ENCODE measurements around the gene EP400. TPM values are rescaled to one million over a fixed set of nuclear protein-coding genes. Genes with fewer than 3 reads are reported as not detected.

EP400 gene
- total and polyA plus RNA-seq, 7 experiments from 2014 or later = 2.8 to 86.8 (median 79.5) TPM

GRCh38 chr12:132103542-132104308 is 154.0 kb downstream of the EP400 start:
- intact Hi-C loops (cut with micrococcal nuclease) = no loop called here
- Histone ChIP-seq H3K4me3 (ENCODE audit: low read length) (no peak overlapping the region), H3K4me1 (ENCODE audit: control insufficient read depth in 2 of 2, insufficient read depth in 2 of 2, low read length in 2 of 2) (no peaks in the 10 kb centered on the region), H3K27me3 (ENCODE audit: control insufficient read depth in 2 of 2, insufficient read depth in 2 of 2, low read length in 2 of 2) (no peaks in the 10 kb centered on the region), H3K36me3 (ENCODE audit: control insufficient read depth in 2 of 3, insufficient read depth in 3 of 3, low read length in 3 of 3) (peaks cover 0 to 32% (median 0%) of the 10 kb centered on the region in 3 experiments), H3K27ac (ENCODE audit: low read depth, low read length) (no peak overlapping the region), H3K9me3 (ENCODE audit: control insufficient read depth in 2 of 3, low read length in 3 of 3) (no peaks in the 10 kb centered on the region)
- Mint-ChIP-seq H3K4me3 (no peak overlapping the region), H3K4me1 (peaks cover 0 to 6% (median 0%) of the 10 kb centered on the region in 7 donors), H3K36me3 (peaks cover 3 to 18% (median 11%) of the 10 kb centered on the region in 5 donors), H3K9me3 (peaks cover 0 to 3% (median 0%) of the 10 kb centered on the region in 11 donors), H3K27ac (peak overlapping the region in 1 of 9 donors; percentile 46), H3K27me3 (no peaks in the 10 kb centered on the region)
- no peak for ATAC-seq
- POLR2A ChIA-PET = interaction anchor here (0.7 kb wide), 1 partner anchor 16 kb away, joined by 3 read pairs; no protein-coding TSS in a partner anchor
- no peak for DNase-seq
- CTCF ChIA-PET = no interaction called here

GRCh38 chr12:132105467-132105866 is 155.7 kb downstream of the EP400 start:
- DNase-seq = no peak
- H3K4me1 ChIP-seq (ENCODE audit: control insufficient read depth in 2 of 2, insufficient read depth in 2 of 2, low read length in 2 of 2) = no peaks in the 10 kb centered on the region
- H3K27me3 ChIP-seq (ENCODE audit: control insufficient read depth in 2 of 2, insufficient read depth in 2 of 2, low read length in 2 of 2) = no peaks in the 10 kb centered on the region
- ChIA-PET POLR2A (interaction anchor here (0.6 kb wide), 1 partner anchor 29 kb away, joined by 3 read pairs; no protein-coding TSS in a partner anchor), CTCF (no interaction called here)
- no peaks in the 10 kb centered on the region for H3K9me3 ChIP-seq (ENCODE audit: control insufficient read depth in 2 of 3, low read length in 3 of 3)
- H3K4me3 ChIP-seq (ENCODE audit: low read length) = no peak overlapping the region
- no peak overlapping the region for H3K4me3 Mint-ChIP-seq
- intact Hi-C loops (cut with micrococcal nuclease) = no loop called here
- no peak for ATAC-seq
- no peak overlapping the region for H3K27ac Mint-ChIP-seq
- peaks cover 0 to 32% (median 4%) of the 10 kb centered on the region in 3 experiments for H3K36me3 ChIP-seq (ENCODE audit: control insufficient read depth in 2 of 3, insufficient read depth in 3 of 3, low read length in 3 of 3)
- no peaks in the 10 kb centered on the region for H3K9me3 Mint-ChIP-seq
- no peak overlapping the region for H3K27ac ChIP-seq (ENCODE audit: low read depth, low read length)
- H3K27me3 Mint-ChIP-seq = no peaks in the 10 kb centered on the region
- H3K4me1 Mint-ChIP-seq = peaks cover 0 to 8% (median 0%) of the 10 kb centered on the region in 7 donors
- peaks cover 4 to 22% (median 5%) of the 10 kb centered on the region in 5 donors for H3K36me3 Mint-ChIP-seq

DNA sequence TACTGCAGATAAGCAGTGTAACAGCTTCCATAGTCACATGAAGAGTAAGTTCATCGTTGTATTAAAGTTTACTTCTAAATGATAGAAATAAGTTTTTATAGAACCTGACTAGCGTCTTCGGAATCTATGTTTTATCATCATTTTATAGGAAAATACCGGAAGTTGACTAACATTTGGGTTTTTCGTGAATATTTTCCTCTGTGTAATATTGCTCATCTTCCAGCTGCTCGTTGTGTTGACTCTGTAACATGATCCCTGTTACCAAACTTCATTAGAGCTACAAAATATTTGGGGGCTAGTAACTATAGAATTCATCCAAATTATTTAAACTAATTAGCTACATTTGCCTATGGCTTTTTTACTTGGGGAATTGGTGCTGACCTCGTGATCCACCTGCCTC is 157.2 kb downstream of the EP400 start:
- CTCF ChIA-PET = no interaction called here
- Mint-ChIP-seq H3K9me3 (no peaks in the 10 kb centered on the region), H3K27me3 (no peaks in the 10 kb centered on the region), H3K36me3 (peaks cover 4 to 27% (median 10%) of the 10 kb centered on the region in 5 donors), H3K4me3 (no peak overlapping the region), H3K4me1 (peaks cover 0 to 8% (median 0%) of the 10 kb centered on the region in 7 donors), H3K27ac (no peak overlapping the region)
- POLR2A ChIA-PET = no interaction called here
- Histone ChIP-seq H3K9me3 (ENCODE audit: control insufficient read depth in 2 of 3, low read length in 3 of 3) (no peaks in the 10 kb centered on the region), H3K4me3 (ENCODE audit: low read length) (no peak overlapping the region), H3K4me1 (ENCODE audit: control insufficient read depth in 2 of 2, insufficient read depth in 2 of 2, low read length in 2 of 2) (no peaks in the 10 kb centered on the region), H3K27ac (ENCODE audit: low read depth, low read length) (no peak overlapping the region), H3K36me3 (ENCODE audit: control insufficient read depth in 2 of 3, insufficient read depth in 3 of 3, low read length in 3 of 3) (peaks cover 0 to 39% (median 4%) of the 10 kb centered on the region in 3 experiments), H3K27me3 (ENCODE audit: control insufficient read depth in 2 of 2, insufficient read depth in 2 of 2, low read length in 2 of 2) (no peaks in the 10 kb centered on the region)
- intact Hi-C loops (cut with micrococcal nuclease) = no loop called here
- ATAC-seq = no peak
- DNase-seq = no peak

DNA sequence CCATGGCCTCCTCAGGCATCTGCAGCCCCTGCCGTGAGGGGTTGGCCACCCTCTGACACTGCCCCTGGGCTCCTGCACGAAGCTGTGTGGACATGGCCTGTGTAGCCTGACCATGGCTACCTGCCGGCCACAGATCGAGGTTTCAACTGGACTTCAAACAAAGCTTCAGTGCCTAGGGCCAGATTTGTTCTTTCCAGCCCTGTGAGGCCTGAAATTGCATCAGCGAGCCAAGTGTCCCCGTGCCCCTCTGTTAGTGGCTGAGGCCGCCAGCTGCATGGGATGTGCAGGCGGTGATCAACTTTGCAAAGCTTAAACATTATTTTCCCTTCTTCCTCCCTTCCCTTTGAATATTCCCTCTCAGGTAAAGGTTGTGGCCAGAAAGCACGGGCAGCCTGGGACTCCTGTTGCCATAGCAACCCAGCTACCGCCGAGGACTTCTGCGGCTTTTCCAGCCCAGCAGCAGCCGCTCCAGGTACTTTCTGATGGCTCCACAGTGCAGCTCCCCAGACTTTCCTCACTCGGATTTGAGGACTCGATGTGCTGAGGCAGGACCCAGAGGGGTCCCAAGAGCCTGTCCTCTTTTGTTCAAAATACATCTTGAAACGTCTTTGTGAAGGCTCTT is 158.6 kb downstream of the EP400 start:
- peaks cover 0 to 42% (median 4%) of the 10 kb centered on the region in 3 experiments for H3K36me3 ChIP-seq (ENCODE audit: control insufficient read depth in 2 of 3, insufficient read depth in 3 of 3, low read length in 3 of 3)
- H3K9me3 ChIP-seq (ENCODE audit: control insufficient read depth in 2 of 3, low read length in 3 of 3) = no peaks in the 10 kb centered on the region
- no peaks in the 10 kb centered on the region for H3K27me3 Mint-ChIP-seq
- H3K27ac ChIP-seq (ENCODE audit: low read depth, low read length) = no peak overlapping the region
- no peak overlapping the region for H3K4me3 ChIP-seq (ENCODE audit: low read length)
- no peaks in the 10 kb centered on the region for H3K4me1 ChIP-seq (ENCODE audit: control insufficient read depth in 2 of 2, insufficient read depth in 2 of 2, low read length in 2 of 2)
- CTCF ChIA-PET = no interaction called here
- no peaks in the 10 kb centered on the region for H3K27me3 ChIP-seq (ENCODE audit: control insufficient read depth in 2 of 2, insufficient read depth in 2 of 2, low read length in 2 of 2)
- no peak for DNase-seq
- no peaks in the 10 kb centered on the region for H3K9me3 Mint-ChIP-seq
- H3K27ac Mint-ChIP-seq = no peak overlapping the region
- POLR2A ChIA-PET = no interaction called here
- no peak overlapping the region for H3K4me3 Mint-ChIP-seq
- no peak for ATAC-seq
- intact Hi-C loops (cut with micrococcal nuclease) = no loop called here
- H3K36me3 Mint-ChIP-seq = peaks cover 4 to 29% (median 10%) of the 10 kb centered on the region in 5 donors
- peaks cover 0 to 8% (median 0%) of the 10 kb centered on the region in 7 donors for H3K4me1 Mint-ChIP-seq

- ATAC-seq (no peak), DNase-seq (no peak)
- Mint-ChIP-seq H3K27ac (no peak overlapping the region), H3K9me3 (no peaks in the 10 kb centered on the region), H3K4me1 (peaks cover 0 to 8% (median 0%) of the 10 kb centered on the region in 7 donors), H3K4me3 (no peak overlapping the region), H3K27me3 (no peaks in the 10 kb centered on the region), H3K36me3 (peaks cover 7 to 35% (median 14%) of the 10 kb centered on the region in 5 donors)
- Histone ChIP-seq H3K4me3 (ENCODE audit: low read length) (no peak overlapping the region), H3K4me1 (ENCODE audit: control insufficient read depth in 2 of 2, insufficient read depth in 2 of 2, low read length in 2 of 2) (no peaks in the 10 kb centered on the region), H3K36me3 (ENCODE audit: control insufficient read depth in 2 of 3, insufficient read depth in 3 of 3, low read length in 3 of 3) (peaks cover 0 to 56% (median 9%) of the 10 kb centered on the region in 3 experiments), H3K27me3 (ENCODE audit: control insufficient read depth in 2 of 2, insufficient read depth in 2 of 2, low read length in 2 of 2) (no peaks in the 10 kb centered on the region), H3K27ac (ENCODE audit: low read depth, low read length) (no peak overlapping the region), H3K9me3 (ENCODE audit: control insufficient read depth in 2 of 3, low read length in 3 of 3) (no peaks in the 10 kb centered on the region)
- ChIA-PET CTCF (no interaction called here), POLR2A (no interaction called here)
- intact Hi-C loops (cut with micrococcal nuclease) = no loop called here
Measured at GRCh38 chr12:132109741-132110140, 160.0 kb downstream of the EP400 start.

GRCh38 chr12:132110677-132111076 is 160.9 kb downstream of the EP400 start:
- no peaks in the 10 kb centered on the region for H3K9me3 Mint-ChIP-seq
- peaks cover 0 to 58% (median 9%) of the 10 kb centered on the region in 3 experiments for H3K36me3 ChIP-seq (ENCODE audit: control insufficient read depth in 2 of 3, insufficient read depth in 3 of 3, low read length in 3 of 3)
- POLR2A ChIA-PET = no interaction called here
- no peak overlapping the region for H3K27ac ChIP-seq (ENCODE audit: low read depth, low read length)
- no peak overlapping the region for H3K4me3 Mint-ChIP-seq
- ATAC-seq (no peak), DNase-seq (no peak)
- no peak overlapping the region for H3K27ac Mint-ChIP-seq
- H3K4me3 ChIP-seq (ENCODE audit: low read length) = no peak overlapping the region
- H3K27me3 ChIP-seq (ENCODE audit: control insufficient read depth in 2 of 2, insufficient read depth in 2 of 2, low read length in 2 of 2) = no peaks in the 10 kb centered on the region
- no peaks in the 10 kb centered on the region for H3K4me1 ChIP-seq (ENCODE audit: control insufficient read depth in 2 of 2, insufficient read depth in 2 of 2, low read length in 2 of 2)
- H3K36me3 Mint-ChIP-seq = peaks cover 4 to 31% (median 15%) of the 10 kb centered on the region in 5 donors
- peaks cover 0 to 4% (median 0%) of the 10 kb centered on the region in 7 donors for H3K4me1 Mint-ChIP-seq
- intact Hi-C loops (cut with micrococcal nuclease) = no loop called here
- H3K9me3 ChIP-seq (ENCODE audit: control insufficient read depth in 2 of 3, low read length in 3 of 3) = no peaks in the 10 kb centered on the region
- no peaks in the 10 kb centered on the region for H3K27me3 Mint-ChIP-seq
- CTCF ChIA-PET = no interaction called here

All from naive thymus-derived CD4-positive, alpha-beta T cell (primary cell).